ENCODE results near the gene GPLD1. TPM values are rescaled to one million over a fixed set of nuclear protein-coding genes. Genes with fewer than 3 reads are reported as not detected.

The GPLD1 gene
- total and polyA plus RNA-seq, 9 of the 15 experiments (the other 6 are each of a cell fraction or from before 2014, with no cell fraction given), result 0.11 to 1.3 (median 0.82) TPM

DNA sequence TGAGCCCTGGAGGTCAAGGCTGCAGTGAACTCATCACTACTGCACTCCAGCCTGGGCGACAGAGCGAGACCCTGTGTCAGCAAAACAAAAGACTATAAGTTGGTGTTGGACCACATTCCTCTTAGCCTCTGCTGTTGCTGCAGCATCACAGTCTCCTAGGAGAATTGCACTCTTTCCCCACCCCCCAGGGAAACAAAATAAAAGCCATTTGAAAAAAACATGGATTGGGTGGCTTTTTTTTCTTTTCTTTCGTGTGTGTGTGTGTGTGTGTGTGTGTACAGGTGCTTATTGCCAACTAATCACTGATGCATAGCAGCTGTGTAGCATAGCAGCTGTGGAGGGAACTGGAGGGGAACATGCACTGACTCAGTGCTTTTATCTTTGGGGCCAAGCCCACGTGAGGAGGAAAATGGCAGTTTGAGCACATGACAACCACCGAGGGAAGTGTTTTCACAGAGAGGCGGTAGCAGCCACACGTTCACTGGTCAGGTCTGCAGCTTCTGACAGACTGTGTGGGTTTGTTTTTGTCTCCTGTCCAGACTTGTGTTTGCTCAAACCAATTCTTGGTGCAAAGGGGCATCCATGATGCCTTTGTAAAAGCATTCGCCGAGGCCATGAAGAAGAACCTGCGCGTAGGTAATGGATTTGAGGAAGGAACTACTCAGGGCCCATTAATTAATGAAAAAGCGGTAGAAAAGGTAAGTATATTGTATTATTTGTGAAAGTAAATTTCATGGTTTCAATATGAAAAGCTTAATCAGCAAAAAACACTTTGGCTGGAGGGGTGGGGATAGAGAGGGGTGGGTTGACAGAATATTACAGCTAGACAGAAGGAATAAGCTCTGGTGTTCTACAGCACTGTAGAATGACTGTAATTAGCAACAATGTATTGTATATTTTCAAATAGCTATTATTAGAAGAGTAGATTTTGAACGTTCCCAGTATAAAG, 33.1 kb upstream of the GPLD1 start (continued):
- TF ChIP-seq RBM14 (IDR thresholded peaks at IDR 0.05; ENCODE audit: borderline replicate concordance, insufficient read depth, low read depth, low read length) (no peak), RHOXF2B (CRISPR knock-in tag; conservative IDR thresholded peaks at IDR 0.05) (no peak), MTA2 (IDR thresholded peaks at IDR 0.05; ENCODE audit: low read depth) (no peak), SRSF1 (IDR thresholded peaks at IDR 0.05; ENCODE audit: low read depth, low read length) (no peak), KAT2B (IDR thresholded peaks at IDR 0.05; ENCODE audit: low read depth, low read length) (no peak), HMG20A (CRISPR knock-in tag; conservative IDR thresholded peaks at IDR 0.05) (no peak), ZBTB7A (IDR thresholded peaks at IDR 0.05; ENCODE audit: borderline replicate concordance, control insufficient read depth, low read depth, low read length) (no peak), ZNF311 (CRISPR knock-in tag; IDR thresholded peaks at IDR 0.05) (peak; percentile 84), FOXJ3 (CRISPR knock-in tag; IDR thresholded peaks at IDR 0.05) (no peak), NCOA6 (IDR thresholded peaks at IDR 0.05) (no peak), CXXC5 (CRISPR knock-in tag; IDR thresholded peaks at IDR 0.05) (peak; percentile 62), DIDO1 (tag; IDR thresholded peaks at IDR 0.05; ENCODE audit: low read depth) (no peak), ELF2 (CRISPR knock-in tag; IDR thresholded peaks at IDR 0.05) (no peak), SP2 (IDR thresholded peaks at IDR 0.05; ENCODE audit: extremely low read depth, low read depth, low read length, poor library complexity, severe bottlenecking) (no peak), MYBL2 (IDR thresholded peaks at IDR 0.05; ENCODE audit: low read depth) (peak; percentile 35; the same call in 1 of the 2 replicates), MYBL2 (CRISPR knock-in tag; IDR thresholded peaks at IDR 0.05; ENCODE audit: borderline replicate concordance) (no peak), KDM5B (IDR thresholded peaks at IDR 0.05; ENCODE audit: insufficient replicate concordance, low read depth, low read length) (no peak), ETS2 (tag; IDR thresholded peaks at IDR 0.05; ENCODE audit: borderline replicate concordance, poor library complexity, severe bottlenecking) (no peak), LARP7 (IDR thresholded peaks at IDR 0.05) (no peak)
- TF ChIP-seq, protein P1, sequence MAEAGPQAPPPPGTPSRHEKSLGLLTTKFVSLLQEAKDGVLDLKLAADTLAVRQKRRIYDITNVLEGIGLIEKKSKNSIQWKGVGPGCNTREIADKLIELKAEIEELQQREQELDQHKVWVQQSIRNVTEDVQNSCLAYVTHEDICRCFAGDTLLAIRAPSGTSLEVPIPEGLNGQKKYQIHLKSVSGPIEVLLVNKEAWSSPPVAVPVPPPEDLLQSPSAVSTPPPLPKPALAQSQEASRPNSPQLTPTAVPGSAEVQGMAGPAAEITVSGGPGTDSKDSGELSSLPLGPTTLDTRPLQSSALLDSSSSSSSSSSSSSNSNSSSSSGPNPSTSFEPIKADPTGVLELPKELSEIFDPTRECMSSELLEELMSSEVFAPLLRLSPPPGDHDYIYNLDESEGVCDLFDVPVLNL (CRISPR knock-in tag; IDR thresholded peaks at IDR 0.05; ENCODE audit: low read depth), result no peak
- TF ChIP-seq, protein P2, sequence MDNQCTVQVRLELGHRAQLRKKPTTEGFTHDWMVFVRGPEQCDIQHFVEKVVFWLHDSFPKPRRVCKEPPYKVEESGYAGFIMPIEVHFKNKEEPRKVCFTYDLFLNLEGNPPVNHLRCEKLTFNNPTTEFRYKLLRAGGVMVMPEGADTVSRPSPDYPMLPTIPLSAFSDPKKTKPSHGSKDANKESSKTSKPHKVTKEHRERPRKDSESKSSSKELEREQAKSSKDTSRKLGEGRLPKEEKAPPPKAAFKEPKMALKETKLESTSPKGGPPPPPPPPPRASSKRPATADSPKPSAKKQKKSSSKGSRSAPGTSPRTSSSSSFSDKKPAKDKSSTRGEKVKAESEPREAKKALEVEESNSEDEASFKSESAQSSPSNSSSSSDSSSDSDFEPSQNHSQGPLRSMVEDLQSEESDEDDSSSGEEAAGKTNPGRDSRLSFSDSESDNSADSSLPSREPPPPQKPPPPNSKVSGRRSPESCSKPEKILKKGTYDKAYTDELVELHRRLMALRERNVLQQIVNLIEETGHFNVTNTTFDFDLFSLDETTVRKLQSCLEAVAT (IDR thresholded peaks at IDR 0.05), result no peak
- TF ChIP-seq, protein P3, sequence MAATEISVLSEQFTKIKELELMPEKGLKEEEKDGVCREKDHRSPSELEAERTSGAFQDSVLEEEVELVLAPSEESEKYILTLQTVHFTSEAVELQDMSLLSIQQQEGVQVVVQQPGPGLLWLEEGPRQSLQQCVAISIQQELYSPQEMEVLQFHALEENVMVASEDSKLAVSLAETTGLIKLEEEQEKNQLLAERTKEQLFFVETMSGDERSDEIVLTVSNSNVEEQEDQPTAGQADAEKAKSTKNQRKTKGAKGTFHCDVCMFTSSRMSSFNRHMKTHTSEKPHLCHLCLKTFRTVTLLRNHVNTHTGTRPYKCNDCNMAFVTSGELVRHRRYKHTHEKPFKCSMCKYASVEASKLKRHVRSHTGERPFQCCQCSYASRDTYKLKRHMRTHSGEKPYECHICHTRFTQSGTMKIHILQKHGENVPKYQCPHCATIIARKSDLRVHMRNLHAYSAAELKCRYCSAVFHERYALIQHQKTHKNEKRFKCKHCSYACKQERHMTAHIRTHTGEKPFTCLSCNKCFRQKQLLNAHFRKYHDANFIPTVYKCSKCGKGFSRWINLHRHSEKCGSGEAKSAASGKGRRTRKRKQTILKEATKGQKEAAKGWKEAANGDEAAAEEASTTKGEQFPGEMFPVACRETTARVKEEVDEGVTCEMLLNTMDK (IDR thresholded peaks at IDR 0.05; ENCODE audit: borderline replicate concordance, insufficient read depth, low read depth, low read length, poor library complexity, severe bottlenecking), result no peak
- TF ChIP-seq, protein P4, sequence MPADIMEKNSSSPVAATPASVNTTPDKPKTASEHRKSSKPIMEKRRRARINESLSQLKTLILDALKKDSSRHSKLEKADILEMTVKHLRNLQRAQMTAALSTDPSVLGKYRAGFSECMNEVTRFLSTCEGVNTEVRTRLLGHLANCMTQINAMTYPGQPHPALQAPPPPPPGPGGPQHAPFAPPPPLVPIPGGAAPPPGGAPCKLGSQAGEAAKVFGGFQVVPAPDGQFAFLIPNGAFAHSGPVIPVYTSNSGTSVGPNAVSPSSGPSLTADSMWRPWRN (IDR thresholded peaks at IDR 0.05; ENCODE audit: low read depth), result no peak
